HL-60 (cell line): ENCODE results near the gene STK25.

ENCODE experiments used
- DNase-seq, 2 experiments: peaks; one replicate each; pipeline ENCODE4 v3.0.0-alpha.2; 2010 to 2020; ENCODE audit warnings: low read depth in 1 of 2, low spot score in 1 of 2
- H3K27ac ChIP-seq: fragments of 250-450 bp; sonication (Bioruptor Pico); replicated peaks from 2 replicates; pipeline ENCODE4 v1.5.1; 2020; ENCODE audit warnings: mild to moderate bottlenecking, moderate library complexity
- H3K27me3 ChIP-seq: fragments of 250-450 bp; sonication (Bioruptor Pico); 2 replicates; pipeline ENCODE4 v1.5.1; 2021; ENCODE audit warnings: mild to moderate bottlenecking, moderate library complexity; ENCODE audit not compliant: insufficient read depth, poor library complexity, severe bottlenecking
- H3K4me3 ChIP-seq: replicated peaks from 2 replicates; pipeline ENCODE4 v1.5.1; 2011; ENCODE audit warnings: mild to moderate bottlenecking, control low read depth, low read length; ENCODE audit not compliant: insufficient read depth
- CTCF ChIP-seq: IDR thresholded peaks from one replicate; pipeline ENCODE4 v1.5.1; 2011; ENCODE audit warnings: low read length, control low read depth, inconsistent platforms; ENCODE audit not compliant: insufficient read depth
- GABPA ChIP-seq: IDR thresholded peaks from 2 replicates; pipeline ENCODE4 v1.6.1; 2012; ENCODE audit warnings: low read depth
- POLR2AphosphoS5 ChIP-seq: IDR thresholded peaks from 2 replicates; pipeline ENCODE4 v1.6.1; 2012; ENCODE audit warnings: low read depth
- REST ChIP-seq: IDR thresholded peaks from 2 replicates; pipeline ENCODE4 v1.6.1; 2012; ENCODE audit warnings: low read depth; ENCODE audit not compliant: insufficient replicate concordance
- SPI1 ChIP-seq: IDR thresholded peaks from 2 replicates; pipeline ENCODE4 v1.6.1; 2012; ENCODE audit warnings: low read depth, mild to moderate bottlenecking, borderline replicate concordance

STK25 gene

GRCh38 chr2:241545523-241546473 lies 37.4 kb upstream of the STK25 start:
- Histone ChIP-seq H3K27ac (no peak overlapping the region), H3K4me3 (no peak overlapping the region), H3K27me3 (peaks cover 19% of the 10 kb centered on the region)
- TF ChIP-seq POLR2AphosphoS5 (no peak), GABPA (no peak), SPI1 (no peak), CTCF (no peak), REST (no peak)
- DNase-seq, result no peak

GRCh38 chr2:241545106-241545505 lies 36.7 kb upstream of the STK25 start:
- Histone ChIP-seq H3K4me3 (no peak overlapping the region), H3K27me3 (peaks cover 25% of the 10 kb centered on the region), H3K27ac (no peak overlapping the region)
- TF ChIP-seq CTCF, result no peak
- no peak for TF ChIP-seq GABPA
- TF ChIP-seq REST, result no peak
- no peak for TF ChIP-seq POLR2AphosphoS5
- no peak for TF ChIP-seq SPI1
- DNase-seq, result no peak

- H3K27me3 ChIP-seq, result peaks cover 28% of the 10 kb centered on the region
- no peak overlapping the region for H3K4me3 ChIP-seq
- no peak for TF ChIP-seq POLR2AphosphoS5
- no peak for TF ChIP-seq CTCF
- TF ChIP-seq SPI1, result no peak
- TF ChIP-seq REST, result no peak
- no peak for TF ChIP-seq GABPA
- DNase-seq, result no peak
- no peak overlapping the region for H3K27ac ChIP-seq
Measured at GRCh38 chr2:241542278-241542605, 33.9 kb upstream of the STK25 start.
